Endothelial cell of umbilical vein (primary cell): ENCODE results near the gene LAMB4. TPM values are rescaled to one million over a fixed set of nuclear protein-coding genes. Genes with fewer than 3 reads are reported as not detected.

Experiments used
- BruUV-seq: library from RNA; stranded (reverse); fragments of 400-500 nt; replicated peaks from 2 replicates; lab custom pipeline; 2021; lab: Mats Ljungman, UMichigan
- CTCF ChIA-PET: fragments of 300-600, 350-600 bp; sonication (Branson Sonifier 250); formaldehyde crosslinking; loops from one replicate; lab custom pipeline; 2021; ENCODE audit warnings: antibody characterized with exemption, inconsistent platforms; lab: Charles Lee
- POLR2A ChIA-PET: fragments of 300-600, 350-600 bp; sonication (Branson Sonifier 250); formaldehyde crosslinking; loops from one replicate; lab custom pipeline; 2021; ENCODE audit warnings: antibody characterized with exemption, inconsistent platforms; lab: Charles Lee
- DNase-seq: peaks from one replicate; pipeline ENCODE4 v3.0.0-alpha.2; 2011; ENCODE audit warnings: low read depth, low spot score
- FAIRE-seq: peaks from 2 replicates; lab custom pipeline; 2011; peaks lifted over from hg19 to GRCh38; lab: Jason Lieb, UNC
- H2AFZ ChIP-seq: 2 replicates; pipeline ENCODE4 v1.6.0; 2012; ENCODE audit warnings: low read depth, low read length, control low read depth, inconsistent platforms
- H3K27ac ChIP-seq: 2 replicates; pipeline ENCODE4 v1.5.1; 2011; ENCODE audit warnings: low read depth, mild to moderate bottlenecking, control low read depth, low read length, moderate library complexity; ENCODE audit not compliant: insufficient read depth
- H3K27me3 ChIP-seq, 2 experiments: 2 replicates each; pipeline versions ENCODE4 v1.6.0 to v1.6.1; 2011; ENCODE audit warnings: low read length in 2 of 2, mixed read lengths in 1 of 2; ENCODE audit not compliant: control insufficient read depth in 2 of 2, insufficient read depth in 2 of 2
- H3K36me3 ChIP-seq, 2 experiments: 2 replicates in 1 of 2; 3 replicates in 1 of 2; pipeline ENCODE4 v1.5.1; 2011; ENCODE audit warnings: low read length in 2 of 2, mild to moderate bottlenecking in 1 of 2, moderate library complexity in 1 of 2; ENCODE audit not compliant: control insufficient read depth in 2 of 2, insufficient read depth in 2 of 2; ENCODE audit errors: extremely low read depth in 1 of 2
- H3K4me1 ChIP-seq: 3 replicates; pipeline ENCODE4 v1.5.1; 2011; ENCODE audit warnings: mild to moderate bottlenecking, low read length; ENCODE audit not compliant: control insufficient read depth, insufficient read depth; ENCODE audit errors: extremely low read depth
- H3K4me2 ChIP-seq: 2 replicates; pipeline ENCODE4 v1.6.1; 2011; ENCODE audit warnings: low read length, control low read depth, mixed read lengths; ENCODE audit not compliant: insufficient read depth
- H3K4me3 ChIP-seq, 3 experiments: fragments of 200-600 bp in 1 of 3; sonication (generic), shearing (Covaris generic) in 1 of 3; replicated peaks in 1 of 3; 2 replicates each; pipeline ENCODE4 v1.5.1; 2011 to 2016; ENCODE audit warnings: control low read depth in 3 of 3, low read length in 3 of 3, mild to moderate bottlenecking in 2 of 3, inconsistent platforms in 1 of 3, low read depth in 1 of 3, moderate library complexity in 1 of 3; ENCODE audit not compliant: insufficient read depth in 1 of 3
- H3K79me2 ChIP-seq: 2 replicates; pipeline ENCODE4 v1.6.0; 2012; ENCODE audit warnings: low read length, inconsistent platforms; ENCODE audit not compliant: control insufficient read depth, insufficient read depth
- H3K9ac ChIP-seq: replicated peaks from 2 replicates; pipeline ENCODE3; 2011; ENCODE audit warnings: low read length, control low read depth; ENCODE audit not compliant: insufficient read depth; ENCODE audit errors: extremely low read depth
- H3K9me1 ChIP-seq: replicated peaks from 3 replicates; pipeline ENCODE4 v1.6.0; 2011; ENCODE audit warnings: mild to moderate bottlenecking, low read length; ENCODE audit not compliant: control insufficient read depth, insufficient read depth; ENCODE audit errors: extremely low read depth
- H3K9me3 ChIP-seq: replicated peaks from 2 replicates; pipeline ENCODE4 v1.5.1; 2012; ENCODE audit warnings: low read length, inconsistent platforms; ENCODE audit not compliant: control insufficient read depth, insufficient read depth
- H4K20me1 ChIP-seq: replicated peaks from 2 replicates; pipeline ENCODE3; 2011; ENCODE audit warnings: mild to moderate bottlenecking, low read length; ENCODE audit not compliant: control insufficient read depth, insufficient read depth; ENCODE audit errors: extremely low read depth
- EZH2 ChIP-seq: IDR thresholded peaks from 2 replicates; pipeline ENCODE4 v1.6.1; 2012; ENCODE audit warnings: borderline replicate concordance, low read depth, mild to moderate bottlenecking, moderate library complexity, low read length, inconsistent platforms; ENCODE audit not compliant: severe bottlenecking
- FOS ChIP-seq: IDR thresholded peaks from 2 replicates; pipeline ENCODE4 v1.6.1; 2011; ENCODE audit warnings: mild to moderate bottlenecking, low read length, moderate library complexity, borderline replicate concordance; ENCODE audit not compliant: insufficient read depth
- GATA2 ChIP-seq: IDR thresholded peaks from 2 replicates; pipeline ENCODE4 v1.7.0; 2011; ENCODE audit warnings: low read depth, mild to moderate bottlenecking, moderate library complexity, mixed read lengths, low read length; ENCODE audit not compliant: insufficient read length, insufficient read depth
- JUN ChIP-seq: IDR thresholded peaks from 2 replicates; pipeline ENCODE4 v1.6.1; 2011; ENCODE audit warnings: borderline replicate concordance, low read depth; ENCODE audit not compliant: insufficient read length, insufficient read depth
- MYC ChIP-seq: IDR thresholded peaks from one replicate; pipeline ENCODE4 v1.6.1; 2011; ENCODE audit warnings: mild to moderate bottlenecking, low read depth, low read length
- POLR2A ChIP-seq: IDR thresholded peaks from 2 replicates; pipeline ENCODE4 v1.6.1; 2012; ENCODE audit warnings: low read depth, mild to moderate bottlenecking, control low read depth, low read length
- POLR2AphosphoS5 ChIP-seq: IDR thresholded peaks from 2 replicates; pipeline ENCODE4 v1.6.1; 2012; ENCODE audit warnings: low read depth, mild to moderate bottlenecking, control low read depth, low read length, moderate library complexity; ENCODE audit not compliant: insufficient read depth
- dilution Hi-C: fragments of 300-500 bp; cut with MboI; formaldehyde crosslinking; loops from one replicate; pipeline ENCODE4 v1.15.0; 2019; ENCODE audit warnings: low sequenced_read_pairs; ENCODE audit not compliant: extremely low pct_ligation_motif_present
- intact Hi-C: fragments of 100-400 bp; cut with micrococcal nuclease; formaldehyde crosslinking; loops from one replicate; pipeline ENCODE4 v1.10.0; 2022
- polyA plus RNA-seq, 4 experiments: library from polyadenylated mRNA; depleted of rRNA in 3 of 4; stranded (reverse) in 3 of 4; unstranded in 1 of 4; fragments of >200 nt; gene quantifications; 2 replicates each; pipeline versions ENCODE4 v1.2.1 to v1.2.3, GENCODE V29; 2011 to 2012; ENCODE audit warnings: missing spikeins in 1 of 4
- total RNA-seq: library from RNA; stranded (reverse); gene quantifications from 2 replicates; pipeline ENCODE4 v1.2.3, GENCODE V29; 2021
- TF ChIP-seq, protein P1 (sequence below): IDR thresholded peaks from 2 replicates; pipeline ENCODE4 v1.6.1; 2011; ENCODE audit not compliant: insufficient read depth, insufficient read length
- TF ChIP-seq, protein P2 (sequence below), 2 donors: IDR thresholded peaks; 1 replicate in 1 of 2; 2 replicates in 1 of 2; pipeline ENCODE4 v1.5.1; 2011; ENCODE audit warnings: low read length in 2 of 2, mild to moderate bottlenecking in 2 of 2, moderate library complexity in 2 of 2, control low read depth in 1 of 2, inconsistent platforms in 1 of 2, low read depth in 1 of 2; ENCODE audit not compliant: insufficient read depth in 1 of 2; ENCODE audit errors: extremely low read depth in 1 of 2

LAMB4 gene
- total and polyA plus RNA-seq, 2 donors (not counting 3 experiments of a cell fraction or from before 2014, with no cell fraction given), result 0.15 to 0.20 TPM

DNA sequence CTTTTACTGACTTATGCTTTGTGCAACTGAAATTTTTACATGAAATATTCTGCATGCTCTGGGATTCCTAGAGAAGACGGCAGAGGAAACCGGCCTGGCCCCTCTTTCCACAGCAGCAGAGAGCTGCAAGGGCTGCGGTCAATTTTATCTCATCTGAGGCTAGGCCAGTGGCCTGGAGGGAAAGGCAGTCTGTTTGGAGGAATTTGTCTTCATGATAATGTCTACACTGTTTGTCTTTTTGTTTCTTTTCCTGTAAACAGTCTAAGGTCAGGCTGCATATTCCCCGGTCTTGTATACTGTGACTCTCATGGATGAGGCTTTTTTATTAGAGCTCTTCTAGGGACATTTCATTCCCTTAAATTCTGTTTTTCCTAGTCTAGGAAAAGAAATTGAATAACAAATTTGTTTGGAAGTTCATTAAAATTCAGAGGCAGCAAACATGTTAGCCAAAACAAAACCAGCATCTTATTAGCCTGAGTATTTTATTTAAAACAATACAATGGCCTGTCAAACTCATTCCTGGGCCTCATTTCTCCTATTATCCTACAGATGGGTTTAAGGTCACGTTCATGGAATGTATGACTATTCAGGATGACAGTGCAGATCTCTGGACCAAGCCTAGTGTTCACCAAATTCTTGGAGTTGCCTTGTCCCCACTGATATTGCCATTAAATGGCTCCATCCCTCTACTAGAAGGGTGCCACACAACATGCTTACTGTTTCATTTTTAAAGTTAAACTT, 26.4 kb downstream of the LAMB4 start:
- no TSS peak for BruUV-seq
- FAIRE-seq, result no peak
- no peak for TF ChIP-seq GATA2
- TF ChIP-seq POLR2A, result no peak
- TF ChIP-seq, protein P1, sequence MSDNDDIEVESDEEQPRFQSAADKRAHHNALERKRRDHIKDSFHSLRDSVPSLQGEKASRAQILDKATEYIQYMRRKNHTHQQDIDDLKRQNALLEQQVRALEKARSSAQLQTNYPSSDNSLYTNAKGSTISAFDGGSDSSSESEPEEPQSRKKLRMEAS, result no peak
- no peak for TF ChIP-seq FOS
- TF ChIP-seq JUN, result no peak
- Histone ChIP-seq H3K4me3 (no peak overlapping the region), H3K79me2 (no peaks in the 10 kb centered on the region), H3K9me1 (no peaks in the 10 kb centered on the region), H4K20me1 (no peaks in the 10 kb centered on the region), H3K4me1 (no peaks in the 10 kb centered on the region), H3K27me3 (no peaks in the 10 kb centered on the region), H3K9me3 (no peaks in the 10 kb centered on the region), H3K9ac (no peak overlapping the region), H3K4me2 (no peak overlapping the region), H3K36me3 (no peaks in the 10 kb centered on the region), H3K27ac (no peak overlapping the region), H2AFZ (no peak overlapping the region)
- intact Hi-C loops (no loop called here), dilution Hi-C loops (no loop called here)
- no peak for DNase-seq
- POLR2A ChIA-PET, result no interaction called here
- CTCF ChIA-PET, result interaction anchor here (1.7 kb wide), 1 partner anchor 42 kb away, joined by 8 read pairs; no protein-coding TSS in a partner anchor

DNA sequence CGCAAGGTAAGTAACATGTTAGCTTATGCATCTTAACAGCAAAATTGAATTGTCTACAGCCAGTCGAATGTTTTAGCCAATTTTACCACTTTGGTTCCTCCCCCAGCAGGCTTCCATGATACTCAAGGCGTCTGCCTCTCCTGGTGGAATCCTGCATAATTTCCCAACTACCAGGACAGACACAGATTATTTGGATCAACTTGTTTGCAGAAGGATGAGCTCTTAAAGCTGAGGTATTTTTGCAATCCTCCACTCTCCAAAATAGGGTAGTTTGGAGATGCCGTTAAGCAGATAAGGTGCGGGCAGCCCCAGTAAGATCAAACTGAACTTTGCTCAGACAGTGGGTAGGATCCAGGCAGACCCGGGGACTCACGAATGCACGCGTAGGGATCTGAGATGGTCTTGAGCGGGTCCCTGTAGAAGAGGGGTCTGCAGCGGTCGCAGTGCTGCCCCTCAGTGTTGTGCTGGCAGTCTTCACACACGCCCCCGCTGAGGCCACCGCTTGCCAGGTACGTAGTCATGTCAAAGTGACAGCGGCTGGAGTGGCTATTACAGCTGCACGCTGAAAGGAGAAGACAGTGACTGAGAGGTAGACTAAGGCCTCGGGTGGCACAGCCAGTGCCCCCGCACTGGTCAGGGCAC, 27.4 kb downstream of the LAMB4 start:
- intact Hi-C loops, result no loop called here
- Histone ChIP-seq H3K4me3 (no peak overlapping the region), H4K20me1 (no peaks in the 10 kb centered on the region), H3K79me2 (no peaks in the 10 kb centered on the region), H3K9me3 (no peaks in the 10 kb centered on the region), H3K4me2 (no peak overlapping the region), H2AFZ (no peak overlapping the region), H3K4me1 (no peaks in the 10 kb centered on the region), H3K9ac (no peak overlapping the region), H3K27ac (no peak overlapping the region), H3K27me3 (no peaks in the 10 kb centered on the region), H3K9me1 (no peaks in the 10 kb centered on the region), H3K36me3 (no peaks in the 10 kb centered on the region)
- ChIA-PET CTCF (interaction anchor here (1.0 kb wide), 1 partner anchor 43 kb away, joined by 3 read pairs; no protein-coding TSS in a partner anchor), POLR2A (no interaction called here)
- BruUV-seq, result no TSS peak
- dilution Hi-C loops, result no loop called here
- TF ChIP-seq FOS, result no peak
- no peak for TF ChIP-seq POLR2A
- no peak for TF ChIP-seq EZH2
- TF ChIP-seq MYC, result no peak
- TF ChIP-seq GATA2, result no peak
- no peak for TF ChIP-seq POLR2AphosphoS5
- TF ChIP-seq, protein P2, sequence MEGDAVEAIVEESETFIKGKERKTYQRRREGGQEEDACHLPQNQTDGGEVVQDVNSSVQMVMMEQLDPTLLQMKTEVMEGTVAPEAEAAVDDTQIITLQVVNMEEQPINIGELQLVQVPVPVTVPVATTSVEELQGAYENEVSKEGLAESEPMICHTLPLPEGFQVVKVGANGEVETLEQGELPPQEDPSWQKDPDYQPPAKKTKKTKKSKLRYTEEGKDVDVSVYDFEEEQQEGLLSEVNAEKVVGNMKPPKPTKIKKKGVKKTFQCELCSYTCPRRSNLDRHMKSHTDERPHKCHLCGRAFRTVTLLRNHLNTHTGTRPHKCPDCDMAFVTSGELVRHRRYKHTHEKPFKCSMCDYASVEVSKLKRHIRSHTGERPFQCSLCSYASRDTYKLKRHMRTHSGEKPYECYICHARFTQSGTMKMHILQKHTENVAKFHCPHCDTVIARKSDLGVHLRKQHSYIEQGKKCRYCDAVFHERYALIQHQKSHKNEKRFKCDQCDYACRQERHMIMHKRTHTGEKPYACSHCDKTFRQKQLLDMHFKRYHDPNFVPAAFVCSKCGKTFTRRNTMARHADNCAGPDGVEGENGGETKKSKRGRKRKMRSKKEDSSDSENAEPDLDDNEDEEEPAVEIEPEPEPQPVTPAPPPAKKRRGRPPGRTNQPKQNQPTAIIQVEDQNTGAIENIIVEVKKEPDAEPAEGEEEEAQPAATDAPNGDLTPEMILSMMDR (IDR thresholded peaks at IDR 0.05; ENCODE audit: extremely low read depth in 1 of 2, insufficient read depth in 1 of 2, low read depth in 1 of 2, low read length in 2 of 2), result no peak
- TF ChIP-seq, protein P1, result no peak
- no peak for TF ChIP-seq JUN
- DNase-seq (no peak), FAIRE-seq (no peak)
